Transverse colon (tissue), 4 donors: ENCODE results near the gene PTPRO. TPM values are rescaled to one million over a fixed set of nuclear protein-coding genes. Genes with fewer than 3 reads are reported as not detected.

Source experiments
- DNase-seq: peaks from one replicate; pipeline ENCODE4 v3.0.0-alpha.2; 2019
- H3K27ac ChIP-seq, 4 donors: fragments of 200-600 bp; sonication (generic); 2 replicates each; pipeline ENCODE4 v1.5.1; 2016 to 2018; ENCODE audit warnings: inconsistent platforms in 4 of 4
- H3K27me3 ChIP-seq: fragments of 200-600 bp; sonication (generic); 2 replicates; pipeline ENCODE4 v1.5.1; 2017; ENCODE audit warnings: inconsistent platforms
- H3K36me3 ChIP-seq, 4 donors: fragments of 200-600 bp; sonication (generic); 2 replicates each; pipeline ENCODE4 v1.5.1; 2017 to 2019; ENCODE audit warnings: inconsistent platforms in 4 of 4
- H3K4me1 ChIP-seq, 4 donors: fragments of 200-600 bp; sonication (generic); 2 replicates each; pipeline ENCODE4 v1.5.1; 2017 to 2020; ENCODE audit warnings: inconsistent platforms in 4 of 4
- H3K4me3 ChIP-seq, 4 donors: fragments of 200-600 bp; sonication (generic); 1 replicate in 1 of 4; 2 replicates in 3 of 4; pipeline versions ENCODE4 v1.5.1 to v1.6.1; 2017 to 2019; ENCODE audit warnings: inconsistent platforms in 4 of 4
- H3K9me3 ChIP-seq, 2 donors: fragments of 200-600 bp; sonication (generic); 2 replicates each; pipeline ENCODE4 v1.5.1; 2017 to 2019; ENCODE audit warnings: inconsistent platforms in 2 of 2
- EP300 ChIP-seq: sonication (generic); formaldehyde crosslinking; IDR thresholded peaks from one replicate; pipeline ENCODE4 v1.6.1; 2017; ENCODE audit warnings: antibody characterized with exemption, low read depth
- POLR2A ChIP-seq: fragments of 450-650 bp; IDR thresholded peaks from one replicate; pipeline ENCODE4 v1.6.1; 2016; ENCODE audit warnings: antibody characterized with exemption, mild to moderate bottlenecking, moderate library complexity
- POLR2AphosphoS5 ChIP-seq, 3 donors: sonication (generic); formaldehyde crosslinking; IDR thresholded peaks; one replicate each; pipeline ENCODE4 v1.6.1; 2016; ENCODE audit warnings: antibody characterized with exemption in 3 of 3
- WGBS, 2 donors: methylation state at CpG; one replicate each; pipeline ENCODE4 v1.1.5; 2018; ENCODE audit warnings: low coverage in 1 of 2; 5-methylcytosine and 5-hydroxymethylcytosine counted together
- in situ Hi-C, 4 donors: fragments of 200-750 bp; cut with MboI; loops; one replicate each; pipeline versions ENCODE4 v1.15.0 to v1.15.1; 2017; ENCODE audit warnings: low sequenced_read_pairs in 3 of 4, low pct_ligation_motif_present in 1 of 4, low pct_unique_long_range_greater_than_20kb in 1 of 4
- intact Hi-C: fragments of 100-400 bp; cut with DNase I; formaldehyde crosslinking; loops from one replicate; pipeline ENCODE4 v1.15.1; 2023; ENCODE audit warnings: low total_unique reads
- total RNA-seq, 4 donors: library from RNA; depleted of rRNA; stranded (reverse); fragments of >200 nt; gene quantifications; one replicate each; pipeline ENCODE4 v1.1.0, GENCODE V29; 2016
- TF ChIP-seq, protein P1 (sequence below), 5 experiments: fragments of 200-600 bp in 3 of 5; fragments of 450-650 bp in 2 of 5; sonication (generic) in 3 of 5; IDR thresholded peaks; 1 replicate in 2 of 5; 2 replicates in 3 of 5; pipeline ENCODE4 v1.5.1; 2016 to 2017; ENCODE audit warnings: antibody characterized with exemption in 5 of 5, inconsistent platforms in 3 of 5, mild to moderate bottlenecking in 2 of 5, moderate library complexity in 1 of 5

PTPRO gene
- total RNA-seq, 4 donors from 2014 or later: 0.75 to 7.9 (median 5.5) TPM

- H3K4me1 ChIP-seq: no peaks in the 10 kb centered on the region
- H3K27ac ChIP-seq: no peak overlapping the region
- intact Hi-C loops (no loop called here), in situ Hi-C loops (no loop called here)
- no peaks in the 10 kb centered on the region for H3K27me3 ChIP-seq
- 92 to 97% methylated on average over 5 to 9 of the region's 9 CpGs for WGBS, 2 donors
- TF ChIP-seq, protein P1, sequence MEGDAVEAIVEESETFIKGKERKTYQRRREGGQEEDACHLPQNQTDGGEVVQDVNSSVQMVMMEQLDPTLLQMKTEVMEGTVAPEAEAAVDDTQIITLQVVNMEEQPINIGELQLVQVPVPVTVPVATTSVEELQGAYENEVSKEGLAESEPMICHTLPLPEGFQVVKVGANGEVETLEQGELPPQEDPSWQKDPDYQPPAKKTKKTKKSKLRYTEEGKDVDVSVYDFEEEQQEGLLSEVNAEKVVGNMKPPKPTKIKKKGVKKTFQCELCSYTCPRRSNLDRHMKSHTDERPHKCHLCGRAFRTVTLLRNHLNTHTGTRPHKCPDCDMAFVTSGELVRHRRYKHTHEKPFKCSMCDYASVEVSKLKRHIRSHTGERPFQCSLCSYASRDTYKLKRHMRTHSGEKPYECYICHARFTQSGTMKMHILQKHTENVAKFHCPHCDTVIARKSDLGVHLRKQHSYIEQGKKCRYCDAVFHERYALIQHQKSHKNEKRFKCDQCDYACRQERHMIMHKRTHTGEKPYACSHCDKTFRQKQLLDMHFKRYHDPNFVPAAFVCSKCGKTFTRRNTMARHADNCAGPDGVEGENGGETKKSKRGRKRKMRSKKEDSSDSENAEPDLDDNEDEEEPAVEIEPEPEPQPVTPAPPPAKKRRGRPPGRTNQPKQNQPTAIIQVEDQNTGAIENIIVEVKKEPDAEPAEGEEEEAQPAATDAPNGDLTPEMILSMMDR (IDR thresholded peaks at IDR 0.05): no peak
- TF ChIP-seq POLR2A (no peak), POLR2AphosphoS5 (IDR thresholded peaks at IDR 0.05) (no peak), EP300 (no peak)
- H3K4me3 ChIP-seq: no peak overlapping the region
- no peaks in the 10 kb centered on the region for H3K9me3 ChIP-seq
- H3K36me3 ChIP-seq: no peaks in the 10 kb centered on the region
- no peak for DNase-seq
Observed at GRCh38 chr12:15439459-15439858, 117.2 kb downstream of the PTPRO start.

DNA sequence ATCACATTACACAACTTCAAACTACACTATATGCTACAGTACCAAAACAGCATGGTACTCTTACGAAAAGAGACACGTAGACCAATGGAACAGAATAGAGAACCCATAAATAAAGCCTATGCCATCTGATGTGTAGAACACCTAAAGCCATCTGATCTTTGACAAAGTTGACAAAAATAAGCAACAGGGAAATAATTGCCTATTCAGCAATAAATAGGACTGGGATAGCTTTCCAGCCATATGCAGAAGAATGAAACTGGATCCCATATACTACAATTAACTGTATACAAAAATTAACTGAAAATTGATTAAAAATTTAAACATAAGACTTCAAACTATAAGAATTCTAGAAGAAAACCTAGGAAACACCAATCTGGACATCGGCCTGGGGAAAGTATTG, 120.7 kb downstream of the PTPRO start:
- intact Hi-C loops: no loop called here
- no peak for DNase-seq
- H3K4me3 ChIP-seq: no peak overlapping the region
- no peaks in the 10 kb centered on the region for H3K9me3 ChIP-seq
- in situ Hi-C loops: no loop called here
- no peaks in the 10 kb centered on the region for H3K27me3 ChIP-seq
- no peak overlapping the region for H3K27ac ChIP-seq
- TF ChIP-seq POLR2AphosphoS5 (IDR thresholded peaks at IDR 0.05): no peak
- WGBS, 2 donors: 92 to 97% methylated on average over 3 of the region's 3 CpGs
- H3K36me3 ChIP-seq: no peaks in the 10 kb centered on the region
- H3K4me1 ChIP-seq: no peaks in the 10 kb centered on the region

GRCh38 chr12:15443611-15444010, 121.3 kb downstream of the PTPRO start:
- intact Hi-C loops: no loop called here
- no peaks in the 10 kb centered on the region for H3K9me3 ChIP-seq
- no peaks in the 10 kb centered on the region for H3K27me3 ChIP-seq
- H3K4me3 ChIP-seq: no peak overlapping the region
- in situ Hi-C loops: no loop called here
- DNase-seq: no peak
- 68 to 82% methylated on average over 4 of the region's 4 CpGs for WGBS, 2 donors
- no peaks in the 10 kb centered on the region for H3K36me3 ChIP-seq
- no peak overlapping the region for H3K27ac ChIP-seq
- H3K4me1 ChIP-seq: no peaks in the 10 kb centered on the region
- TF ChIP-seq POLR2AphosphoS5 (IDR thresholded peaks at IDR 0.05) (no peak), POLR2A (no peak), EP300 (no peak)
- TF ChIP-seq, protein P1 (IDR thresholded peaks at IDR 0.05): no peak

- Histone ChIP-seq H3K4me3 (no peak overlapping the region), H3K9me3 (no peaks in the 10 kb centered on the region), H3K36me3 (no peaks in the 10 kb centered on the region), H3K27me3 (no peaks in the 10 kb centered on the region), H3K4me1 (no peaks in the 10 kb centered on the region), H3K27ac (no peak overlapping the region)
- no peak for DNase-seq
- in situ Hi-C loops (no loop called here), intact Hi-C loops (no loop called here)
- no peak for TF ChIP-seq POLR2AphosphoS5 (IDR thresholded peaks at IDR 0.05)
- no peak for TF ChIP-seq EP300
- TF ChIP-seq, protein P1 (IDR thresholded peaks at IDR 0.05): no peak
- TF ChIP-seq POLR2A: no peak
- WGBS, 2 donors: 93 to 94% methylated on average over 4 of the region's 4 CpGs
Observed at GRCh38 chr12:15444523-15444922, 122.2 kb downstream of the PTPRO start.

DNA sequence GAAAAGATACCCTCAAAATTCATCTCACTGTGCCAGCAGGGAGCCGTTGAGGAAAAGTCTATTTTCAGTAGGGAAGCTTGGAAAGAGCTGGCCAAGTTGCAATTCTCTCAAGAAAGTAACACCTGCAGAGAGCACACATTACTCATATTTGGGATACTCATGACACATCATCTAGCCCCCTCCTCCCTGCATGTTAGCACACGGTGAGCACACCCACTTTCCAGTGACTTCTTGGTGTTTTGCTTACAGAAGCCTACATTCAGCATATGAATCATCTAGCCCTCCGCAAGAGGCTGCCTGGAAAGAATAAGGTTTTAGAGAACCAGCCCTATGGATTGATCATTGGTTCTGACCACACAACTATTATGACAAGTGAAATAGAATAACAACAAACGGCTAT, 124.5 kb downstream of the PTPRO start:
- Histone ChIP-seq H3K4me1 (no peaks in the 10 kb centered on the region), H3K27me3 (no peaks in the 10 kb centered on the region), H3K4me3 (no peak overlapping the region), H3K9me3 (no peaks in the 10 kb centered on the region), H3K27ac (no peak overlapping the region), H3K36me3 (no peaks in the 10 kb centered on the region)
- TF ChIP-seq EP300 (no peak), POLR2A (no peak), POLR2AphosphoS5 (IDR thresholded peaks at IDR 0.05) (no peak)
- TF ChIP-seq, protein P1 (IDR thresholded peaks at IDR 0.05): no peak
- in situ Hi-C loops: no loop called here
- intact Hi-C loops: no loop called here
- WGBS, 2 donors: 70 to 91% methylated on average over 3 to 4 of the region's 4 CpGs
- no peak for DNase-seq
